HG03175 (cell line): ENCODE measurements around the gene SEMA4A.
"Not testable (repeated sequence)": the region's sequence is repeated elsewhere in the genome, so short reads cannot be mapped to it uniquely, and the experiment has no call there.

Experiments used
- ATAC-seq: cut with Tn5 transposase; IDR thresholded peaks from one replicate; pipeline ENCODE4 v1.9.1; 2021; ENCODE audit warnings: mild to moderate bottlenecking, moderate library complexity; ENCODE audit not compliant: unreplicated experiment

The SEMA4A gene

DNA sequence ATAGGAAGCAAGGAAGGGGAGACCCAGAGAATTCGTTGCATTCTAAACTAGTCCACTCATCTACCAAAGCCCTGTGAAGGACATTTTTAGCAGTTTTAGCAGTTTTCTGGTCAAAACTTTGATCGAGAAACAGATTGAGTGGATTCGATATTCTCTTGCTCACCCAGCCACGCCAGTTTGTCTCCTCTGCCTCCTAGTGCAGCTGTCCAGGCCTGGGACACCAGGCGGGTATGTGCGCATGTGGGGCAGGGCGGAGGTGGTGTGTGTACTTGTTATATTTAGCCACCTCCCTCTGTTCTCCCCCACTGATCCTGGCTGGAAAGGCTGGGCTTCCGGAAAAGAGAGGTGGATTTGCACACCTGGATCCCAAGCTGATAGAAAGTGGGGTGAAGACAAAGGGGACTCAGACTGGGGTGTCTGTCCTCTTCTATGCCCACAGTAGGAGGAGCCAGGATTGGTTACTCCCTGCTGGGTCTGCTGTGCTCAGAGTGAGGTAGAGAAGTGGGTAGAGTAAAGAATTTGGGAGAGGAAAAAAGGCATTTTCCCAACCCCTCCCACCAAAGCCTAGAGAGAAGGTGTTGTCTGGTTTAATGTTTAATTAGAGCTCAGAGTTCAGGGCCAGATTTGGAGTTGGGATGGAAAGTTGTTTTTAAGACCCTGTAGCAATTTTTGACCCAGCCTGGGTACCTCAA is 35.1 kb upstream of the SEMA4A start:
- no peak for ATAC-seq

DNA sequence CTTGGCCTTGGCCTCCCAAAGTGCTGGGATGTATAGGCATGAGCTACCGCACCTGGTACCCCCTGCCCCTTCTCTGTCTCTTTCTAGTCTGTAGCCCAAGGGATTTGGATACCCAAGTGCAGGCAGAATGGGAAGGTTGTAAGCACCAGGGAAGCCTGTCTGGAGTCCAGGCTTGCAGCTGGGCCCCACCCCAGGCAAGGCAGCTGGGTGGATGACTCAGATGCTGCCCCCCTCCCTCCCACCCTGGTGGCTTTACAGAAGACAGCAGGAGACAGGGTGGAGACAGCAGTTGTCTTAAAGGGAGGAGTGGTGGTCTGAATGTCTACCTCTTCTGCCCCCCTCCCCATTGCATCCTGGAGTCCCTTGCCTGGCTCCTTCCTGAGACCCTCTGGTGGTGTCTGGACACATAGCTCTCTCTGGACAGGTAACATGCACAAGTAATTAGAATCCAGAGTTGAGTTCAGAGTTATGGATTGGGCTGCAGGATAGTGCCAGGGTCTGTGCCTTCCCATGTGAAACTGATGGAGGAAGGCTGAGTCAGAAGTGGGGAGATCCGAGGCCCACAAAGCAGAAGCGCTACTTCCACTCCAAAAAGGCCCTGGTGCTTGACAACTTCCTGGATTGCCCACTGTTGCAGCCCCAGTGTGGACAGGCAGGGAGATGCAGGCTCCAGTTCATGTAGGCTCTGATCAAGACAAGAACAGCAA is 33.7 kb upstream of the SEMA4A start:
- ATAC-seq, result no peak

- ATAC-seq, result no peak
Observed at GRCh38 chr1:156120318-156120717, 33.1 kb upstream of the SEMA4A start.

GRCh38 chr1:156121005-156121404 is 32.4 kb upstream of the SEMA4A start:
- ATAC-seq, result not testable (repeated sequence)

DNA sequence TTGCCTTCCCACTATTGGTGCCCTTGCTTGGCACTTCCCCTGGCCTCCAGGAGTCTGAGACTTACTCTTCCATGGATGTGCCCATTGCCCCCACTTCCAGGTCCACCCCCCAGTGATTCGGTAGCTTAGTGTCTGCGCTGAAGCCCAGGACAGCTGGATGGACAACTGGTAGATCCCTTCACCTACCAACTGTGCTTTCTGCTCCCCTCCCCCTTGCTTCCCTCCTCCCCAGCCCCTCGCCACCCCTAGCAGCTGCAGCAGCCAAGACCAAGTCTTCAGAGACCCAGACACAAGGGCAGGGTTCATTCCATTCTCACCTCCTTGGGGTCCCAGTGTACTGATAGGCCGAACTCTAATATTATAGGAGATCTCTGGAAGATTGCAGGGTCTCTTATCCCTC is 31.9 kb upstream of the SEMA4A start:
- no peak for ATAC-seq

GRCh38 chr1:156122086-156122485 is 31.3 kb upstream of the SEMA4A start:
- no peak for ATAC-seq

GRCh38 chr1:156122519-156123355 is 30.6 kb upstream of the SEMA4A start:
- ATAC-seq, result no peak

- no peak for ATAC-seq
Observed at GRCh38 chr1:156123356-156124196, 29.8 kb upstream of the SEMA4A start.

DNA sequence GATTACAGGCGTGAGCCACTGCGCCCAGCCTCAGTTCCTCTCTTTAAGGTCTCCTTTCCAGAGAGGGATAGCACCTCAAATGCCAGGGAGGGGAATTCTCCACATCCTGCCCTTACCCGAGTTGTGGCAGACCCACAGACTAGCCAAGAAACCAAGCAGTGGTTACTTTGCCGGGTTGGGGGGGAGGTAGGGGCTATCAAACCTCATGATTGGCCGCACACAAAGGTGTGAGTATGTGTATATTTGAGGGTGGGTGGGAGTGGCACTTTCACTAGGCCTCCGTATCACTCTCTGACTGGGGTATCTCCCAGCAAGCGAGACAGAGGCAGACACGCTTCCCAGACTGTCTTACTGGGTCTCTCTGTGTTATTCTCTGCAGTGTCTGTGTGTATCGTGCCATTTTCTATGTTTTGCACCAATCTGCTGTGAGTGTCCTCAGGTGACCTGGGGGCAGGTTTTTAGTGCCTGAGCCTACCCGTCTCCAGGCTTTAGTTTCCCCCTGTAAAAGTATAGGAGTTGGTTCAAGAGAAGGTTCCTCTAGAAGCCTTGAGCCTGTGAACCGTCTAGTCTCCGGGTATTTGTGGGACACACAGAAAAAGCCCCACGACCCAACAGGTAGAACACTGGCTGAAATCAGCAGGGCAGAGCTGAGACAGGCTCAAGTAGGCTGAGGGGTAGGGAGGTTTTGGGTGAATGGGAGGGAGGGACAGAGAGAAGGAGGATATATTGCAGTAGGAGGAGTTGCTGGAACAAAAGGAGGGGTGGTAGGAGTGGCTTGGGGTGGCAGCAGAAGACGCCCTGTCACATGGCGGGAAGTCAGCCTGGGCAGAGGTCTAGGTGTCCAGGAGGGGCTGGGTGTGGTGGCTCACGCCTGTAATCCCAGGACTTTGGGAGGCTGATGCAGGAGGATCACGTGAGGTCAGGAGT is 28.6 kb upstream of the SEMA4A start:
- no peak for ATAC-seq

DNA sequence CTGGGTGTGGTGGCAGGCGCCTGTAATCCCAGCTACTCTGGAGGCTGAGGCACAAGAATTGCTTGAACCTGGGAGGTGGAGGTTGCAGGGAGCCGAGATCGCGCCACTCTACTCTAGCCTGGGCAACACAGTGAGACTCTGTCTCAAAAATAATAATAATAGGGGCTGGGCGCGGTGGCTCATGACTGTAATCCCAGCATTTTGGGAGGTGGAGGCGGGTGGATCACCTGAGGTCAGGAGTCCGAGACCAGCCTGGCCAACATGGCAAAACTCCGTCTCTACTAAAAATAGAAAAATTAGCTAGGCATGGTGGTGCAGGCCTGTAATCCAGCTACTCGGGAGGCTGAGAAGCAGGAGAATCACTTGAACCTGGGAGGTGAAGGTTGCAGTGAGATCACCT is 27.8 kb upstream of the SEMA4A start:
- not testable (repeated sequence) for ATAC-seq

DNA sequence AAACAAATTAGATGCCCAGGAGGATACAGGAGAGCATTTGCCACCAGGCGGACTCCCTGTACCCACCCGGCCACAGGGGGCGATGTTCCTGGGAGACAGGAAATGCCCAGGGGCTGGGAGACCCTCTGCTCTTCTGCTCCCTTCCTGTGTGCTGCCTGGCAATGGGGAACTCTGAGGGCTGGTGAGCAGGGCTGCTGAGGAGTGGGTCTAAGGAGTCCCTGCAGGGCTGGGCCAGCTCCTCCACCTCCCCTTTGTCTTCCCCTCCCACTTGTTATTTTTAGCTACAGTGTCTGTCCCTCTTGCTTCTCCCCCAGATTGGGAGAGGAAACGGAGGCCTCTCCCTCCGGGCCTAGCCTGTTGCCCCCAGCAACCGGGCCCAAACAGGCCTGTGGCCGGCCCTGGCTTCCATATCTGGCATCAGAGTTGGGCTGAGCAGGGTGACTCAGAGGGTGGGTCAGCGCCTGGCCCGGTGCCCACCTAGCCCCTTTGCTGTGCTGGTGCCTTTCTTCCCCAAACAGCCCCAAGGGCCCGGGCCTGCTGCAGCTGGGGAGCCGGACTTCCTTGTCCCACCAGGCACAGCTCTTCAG is 27.2 kb upstream of the SEMA4A start:
- ATAC-seq, result peak; percentile 46

DNA sequence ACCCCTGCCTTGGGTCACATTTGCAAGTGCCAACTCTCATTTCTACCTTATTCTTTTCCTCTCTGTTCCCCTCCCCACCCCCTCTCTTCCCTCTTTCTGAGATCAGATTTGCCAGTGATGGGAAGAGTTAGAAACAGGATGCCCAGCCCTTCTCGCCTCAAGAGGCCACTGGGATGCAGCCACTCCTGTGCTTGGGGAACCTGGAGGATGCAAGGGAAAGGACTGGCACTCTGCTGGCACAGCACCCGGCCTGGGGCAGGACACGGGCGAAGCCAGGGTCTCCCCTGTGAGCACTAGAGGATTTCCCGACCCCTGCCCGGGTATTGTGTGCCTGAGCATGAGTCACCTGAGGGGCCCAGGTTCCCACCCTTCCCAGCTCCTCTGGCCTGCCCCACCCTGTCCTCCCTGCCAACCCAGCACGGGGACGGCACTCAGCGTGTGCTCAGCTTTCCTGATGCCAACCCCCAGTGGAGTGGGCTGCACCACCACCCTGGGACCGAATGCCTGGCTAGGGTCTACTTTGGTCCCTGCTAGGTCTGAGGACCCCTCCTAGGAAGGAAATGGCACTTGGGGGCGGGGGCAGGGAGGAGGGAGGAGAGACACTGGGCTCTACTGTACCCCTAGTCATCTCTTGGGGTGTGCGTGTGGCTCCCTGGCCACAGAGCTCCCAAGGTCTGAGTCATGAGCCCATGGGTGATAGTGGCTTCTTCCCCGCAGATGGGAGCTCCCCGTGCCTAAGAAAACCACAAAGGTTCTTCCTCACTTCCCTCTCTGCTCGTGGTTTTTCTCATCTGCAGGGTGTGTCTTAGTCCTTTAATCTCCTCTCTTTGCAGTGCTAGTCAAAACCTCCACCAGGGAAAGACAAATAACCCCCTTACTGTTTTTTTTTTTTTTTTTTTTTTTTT is 26.5 kb upstream of the SEMA4A start:
- ATAC-seq, result no peak

- ATAC-seq, result no peak
Observed at GRCh38 chr1:156128308-156128653, 25.1 kb upstream of the SEMA4A start.

GRCh38 chr1:156128654-156129597 is 24.5 kb upstream of the SEMA4A start:
- no peak for ATAC-seq

DNA sequence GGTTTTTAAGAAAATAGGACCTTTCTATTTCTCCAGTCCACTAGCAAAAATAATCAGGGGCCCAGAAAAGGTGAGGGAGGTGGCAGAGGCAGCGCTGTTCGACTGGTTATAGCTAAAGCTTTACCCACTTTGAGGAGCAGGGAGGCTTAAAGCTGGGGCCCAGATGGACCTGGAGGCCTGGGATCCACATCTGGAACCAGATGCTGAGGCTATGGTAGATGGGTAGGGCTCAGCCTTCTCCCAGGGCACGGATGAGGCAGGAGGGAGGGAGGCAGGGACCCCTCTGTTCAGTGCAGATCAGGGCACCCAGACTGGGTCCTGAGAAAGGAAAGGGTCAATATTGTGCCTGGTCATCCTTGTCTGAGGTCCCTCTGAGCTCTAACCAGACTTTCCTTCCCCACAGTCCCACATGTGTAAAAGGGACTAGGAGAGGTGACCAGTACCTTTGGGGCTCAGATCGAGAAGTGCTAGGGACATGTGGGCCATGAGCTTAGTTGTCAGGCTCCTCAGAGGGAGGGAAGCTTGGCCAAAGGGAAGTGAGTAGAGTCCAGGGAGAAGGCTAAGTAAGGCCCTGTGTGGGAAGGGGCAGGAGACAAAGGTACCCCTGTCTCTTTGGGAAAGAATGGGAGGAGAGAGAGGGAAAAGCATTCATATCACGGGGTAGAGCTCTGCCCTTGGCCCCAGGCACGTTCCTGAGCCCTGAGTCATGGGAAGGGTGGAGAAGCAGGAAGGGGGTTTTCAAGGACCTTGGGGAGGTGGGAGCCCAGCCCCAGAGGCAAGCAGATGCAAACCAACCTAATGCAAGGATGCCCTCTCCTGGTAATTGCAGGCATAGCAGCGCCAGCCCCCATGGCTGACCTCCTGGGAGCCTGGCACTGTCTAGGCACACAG is 23.5 kb upstream of the SEMA4A start:
- ATAC-seq, result no peak

DNA sequence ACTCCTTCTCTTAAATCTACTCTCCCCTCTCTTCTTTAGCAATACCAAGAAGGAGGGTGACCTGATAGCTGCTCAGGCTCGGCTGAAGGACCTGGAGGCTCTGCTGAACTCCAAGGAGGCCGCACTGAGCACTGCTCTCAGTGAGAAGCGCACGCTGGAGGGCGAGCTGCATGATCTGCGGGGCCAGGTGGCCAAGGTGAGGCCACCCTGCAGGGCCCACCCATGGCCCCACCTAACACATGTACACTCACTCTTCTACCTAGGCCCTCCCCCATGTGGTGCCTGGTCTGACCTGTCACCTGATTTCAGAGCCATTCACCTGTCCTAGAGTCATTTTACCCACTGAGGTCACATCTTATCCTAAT is 22.8 kb upstream of the SEMA4A start:
- no peak for ATAC-seq
